NCI-H2107 treated with DMSO at 0.1 percent for 48 hours (cell line): ENCODE measurements around the gene P2RX7.
"Not testable (repeated sequence)": the region's sequence is repeated elsewhere in the genome, so short reads cannot be mapped to it uniquely, and the experiment has no call there.

Experiments used
- DNase-seq: peaks from one replicate; lab custom pipeline; 2025; ENCODE audit not compliant: unreplicated experiment; lab: John Stamatoyannopoulos, UW

P2RX7 gene

DNA sequence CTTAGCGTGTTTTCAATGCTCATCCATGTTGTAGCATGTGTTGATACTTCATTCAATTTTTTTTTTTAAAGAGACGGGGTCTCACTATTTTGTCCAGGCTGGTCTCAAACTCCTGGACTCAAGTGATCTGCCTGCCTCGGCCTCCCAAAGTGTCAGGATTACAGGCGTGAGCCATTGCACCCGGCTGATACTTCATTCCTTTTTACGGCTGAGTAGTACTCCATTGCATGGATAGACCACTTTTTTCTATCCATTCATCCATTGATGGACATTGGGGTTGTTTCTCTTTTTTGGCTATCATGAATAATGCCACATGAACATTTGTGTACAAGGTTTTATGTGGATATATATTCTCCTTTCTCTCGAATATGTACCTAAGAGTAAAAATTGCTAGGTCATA lies 1.2 kb downstream of the P2RX7 start:
- no peak for DNase-seq

- no peak for DNase-seq
Observed at GRCh38 chr12:121135320-121135719, 2.6 kb downstream of the P2RX7 start.

- DNase-seq: no peak
Observed at GRCh38 chr12:121137512-121137911, 4.8 kb downstream of the P2RX7 start.

GRCh38 chr12:121138284-121138683 lies 5.6 kb downstream of the P2RX7 start:
- DNase-seq: no peak

DNA sequence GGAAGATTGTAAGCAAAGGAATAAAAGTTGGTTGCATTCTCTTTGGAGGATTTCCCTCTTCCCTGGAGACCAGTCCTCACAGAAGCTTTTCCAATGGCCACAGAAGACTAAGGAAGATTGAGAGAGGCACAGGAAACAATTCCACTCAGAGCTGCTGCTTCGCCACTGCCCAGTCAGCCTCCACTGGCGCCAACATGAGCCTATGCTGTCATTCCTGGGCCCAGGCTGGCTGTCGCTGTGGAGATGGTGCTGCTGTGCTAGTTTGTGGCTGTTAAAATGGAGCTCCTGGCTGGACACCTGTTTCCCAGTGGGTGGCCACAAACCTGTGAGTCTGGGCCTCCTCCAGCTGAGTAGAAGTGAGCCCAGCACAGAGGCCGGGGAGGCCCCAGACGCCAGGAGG lies 6.6 kb downstream of the P2RX7 start:
- no peak for DNase-seq

DNA sequence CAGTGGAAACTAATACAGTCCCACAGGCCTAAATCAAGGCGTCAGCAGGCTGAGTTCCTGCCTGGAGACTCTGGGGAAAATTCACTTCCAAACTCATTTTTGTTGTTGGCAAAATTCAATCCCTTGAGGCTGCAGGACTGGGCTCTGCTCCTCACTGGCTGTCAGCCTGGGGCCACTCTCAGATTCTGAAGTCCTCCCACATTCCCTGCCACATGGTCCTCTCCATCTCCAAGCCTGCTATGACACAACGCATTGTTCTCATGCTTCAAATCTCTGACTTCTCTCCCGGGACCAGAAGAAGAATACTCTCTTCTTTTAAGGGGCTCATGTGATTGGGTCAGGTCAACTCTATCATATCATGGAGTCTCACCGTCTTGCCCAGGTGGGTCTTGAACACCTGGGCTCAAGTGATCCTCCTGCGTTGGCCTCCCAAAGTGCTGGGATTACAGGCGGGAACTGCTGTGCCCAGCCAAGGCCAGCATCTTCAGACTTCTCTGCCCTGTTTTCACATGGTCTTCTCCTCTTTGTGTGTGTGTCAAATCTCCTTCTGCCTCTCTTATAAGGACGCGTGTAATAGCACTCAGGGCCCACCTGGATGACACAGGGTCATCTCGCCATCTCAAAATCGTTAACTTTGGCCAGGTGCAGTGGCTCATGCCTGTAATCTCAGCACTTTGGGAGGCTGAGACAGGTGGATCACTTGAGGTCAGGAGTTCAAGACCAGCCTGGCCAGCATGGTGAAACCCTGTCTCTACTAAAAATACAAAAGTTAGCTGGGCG lies 9.7 kb downstream of the P2RX7 start:
- no peak for DNase-seq

DNA sequence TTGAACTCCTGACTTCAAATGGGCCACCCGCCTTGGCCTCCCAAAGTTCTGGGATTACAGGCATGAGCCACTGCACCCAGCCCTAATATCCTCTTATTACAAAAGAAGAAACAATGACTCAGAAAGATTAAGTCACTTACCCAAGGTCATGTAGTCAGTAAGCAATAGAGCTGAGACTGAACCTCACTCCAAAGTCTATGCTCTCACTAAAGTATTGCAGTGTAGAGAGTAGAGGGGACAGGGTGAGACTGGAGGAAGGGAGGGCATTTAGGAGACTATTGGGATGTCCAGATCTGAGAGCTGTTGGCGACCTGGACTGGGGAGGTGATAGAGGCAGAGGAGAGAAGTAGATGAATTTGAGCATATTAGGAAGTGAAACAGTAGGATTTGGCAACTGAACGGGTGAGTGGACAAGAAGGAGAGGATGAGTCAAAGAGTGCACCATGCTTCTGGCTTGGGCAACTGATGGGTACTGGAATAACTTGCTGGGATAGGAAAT lies 11.8 kb downstream of the P2RX7 start:
- no peak for DNase-seq

DNA sequence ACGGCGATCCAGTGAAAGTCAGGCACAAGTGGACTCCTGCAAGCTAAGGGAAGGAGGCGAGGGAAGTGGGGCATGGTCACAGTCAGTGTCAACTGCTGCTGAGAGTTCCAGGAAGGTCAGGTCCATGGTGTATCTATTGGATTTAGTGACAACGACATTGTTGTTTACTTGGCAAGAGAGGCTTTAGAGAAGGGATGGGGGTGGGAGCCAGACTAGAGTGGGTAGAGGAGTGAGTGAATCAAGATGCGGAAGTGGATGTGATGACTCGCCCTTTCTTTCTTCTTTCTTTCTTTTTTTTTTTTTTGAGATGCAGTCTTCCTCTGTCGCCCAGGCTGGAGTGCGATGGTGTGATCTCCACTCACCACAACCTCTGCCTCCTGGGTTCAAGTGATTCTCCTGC lies 12.5 kb downstream of the P2RX7 start:
- DNase-seq: no peak

GRCh38 chr12:121149289-121149688 lies 16.6 kb downstream of the P2RX7 start:
- not testable (repeated sequence) for DNase-seq

GRCh38 chr12:121154793-121155375 lies 22.2 kb downstream of the P2RX7 start:
- DNase-seq: no peak

DNA sequence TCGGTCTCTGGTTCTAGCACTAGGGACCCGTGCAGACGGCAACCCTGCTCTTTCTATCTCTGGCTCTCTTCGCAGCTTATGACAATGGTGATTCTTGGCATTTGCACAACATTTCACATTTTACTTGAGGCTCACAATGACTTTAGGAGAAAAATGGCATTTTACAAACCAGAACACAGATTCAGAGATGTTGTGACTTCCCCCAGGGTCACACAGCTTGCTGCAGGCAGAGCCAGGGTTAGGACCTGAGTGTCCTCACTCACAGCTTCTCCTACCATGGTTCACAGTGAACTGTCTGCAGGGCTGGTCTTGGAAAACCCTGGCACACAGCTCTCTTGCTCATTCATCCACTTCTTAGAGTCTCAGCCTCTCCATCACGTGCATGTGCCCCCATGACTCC lies 23.7 kb downstream of the P2RX7 start:
- DNase-seq: no peak

GRCh38 chr12:121158085-121158484 lies 25.4 kb downstream of the P2RX7 start:
- no peak for DNase-seq

- not testable (repeated sequence) for DNase-seq
Observed at GRCh38 chr12:121158728-121159351, 26.2 kb downstream of the P2RX7 start.

GRCh38 chr12:121159467-121160307 lies 27.0 kb downstream of the P2RX7 start:
- no peak for DNase-seq

GRCh38 chr12:121162384-121162783 lies 29.7 kb downstream of the P2RX7 start:
- DNase-seq: no peak

- DNase-seq: no peak
Observed at GRCh38 chr12:121162985-121163384, 30.3 kb downstream of the P2RX7 start.

GRCh38 chr12:121164839-121165238 lies 32.2 kb downstream of the P2RX7 start:
- not testable (repeated sequence) for DNase-seq

DNA sequence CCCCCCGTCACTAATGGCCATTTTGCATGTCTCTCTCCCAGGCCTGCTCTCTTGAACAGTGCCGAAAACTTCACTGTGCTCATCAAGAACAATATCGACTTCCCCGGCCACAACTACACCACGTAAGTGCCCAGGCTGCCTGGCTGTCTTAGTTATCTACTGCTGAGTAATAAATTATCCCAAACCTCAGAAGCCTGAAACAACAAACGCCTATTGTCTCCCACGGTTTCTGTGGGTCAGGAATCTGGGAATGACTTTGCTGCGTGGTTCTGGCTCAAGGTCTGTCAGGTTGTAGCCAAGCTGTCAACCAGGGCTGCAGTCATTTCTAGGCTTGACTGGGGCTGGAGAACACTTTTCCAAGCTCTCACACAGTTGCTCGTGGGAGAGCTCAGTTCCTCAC lies 32.6 kb downstream of the P2RX7 start:
- DNase-seq: no peak

- no peak for DNase-seq
Observed at GRCh38 chr12:121166356-121166755, 33.7 kb downstream of the P2RX7 start.

- no peak for DNase-seq
Observed at GRCh38 chr12:121167232-121167820, 34.6 kb downstream of the P2RX7 start.

GRCh38 chr12:121167951-121168350 lies 35.3 kb downstream of the P2RX7 start:
- no peak for DNase-seq
